Measurements from ENCODE around the gene LITAF. TPM values are rescaled to one million over a fixed set of nuclear protein-coding genes. Genes with fewer than 3 reads are reported as not detected.
"Not testable (repeated sequence)": the region's sequence is repeated elsewhere in the genome, so short reads cannot be mapped to it uniquely, and the experiment has no call there.

The LITAF gene
- total and polyA plus RNA-seq, 7 donors: 5.0 to 60.2 (median 20.7) TPM

DNA sequence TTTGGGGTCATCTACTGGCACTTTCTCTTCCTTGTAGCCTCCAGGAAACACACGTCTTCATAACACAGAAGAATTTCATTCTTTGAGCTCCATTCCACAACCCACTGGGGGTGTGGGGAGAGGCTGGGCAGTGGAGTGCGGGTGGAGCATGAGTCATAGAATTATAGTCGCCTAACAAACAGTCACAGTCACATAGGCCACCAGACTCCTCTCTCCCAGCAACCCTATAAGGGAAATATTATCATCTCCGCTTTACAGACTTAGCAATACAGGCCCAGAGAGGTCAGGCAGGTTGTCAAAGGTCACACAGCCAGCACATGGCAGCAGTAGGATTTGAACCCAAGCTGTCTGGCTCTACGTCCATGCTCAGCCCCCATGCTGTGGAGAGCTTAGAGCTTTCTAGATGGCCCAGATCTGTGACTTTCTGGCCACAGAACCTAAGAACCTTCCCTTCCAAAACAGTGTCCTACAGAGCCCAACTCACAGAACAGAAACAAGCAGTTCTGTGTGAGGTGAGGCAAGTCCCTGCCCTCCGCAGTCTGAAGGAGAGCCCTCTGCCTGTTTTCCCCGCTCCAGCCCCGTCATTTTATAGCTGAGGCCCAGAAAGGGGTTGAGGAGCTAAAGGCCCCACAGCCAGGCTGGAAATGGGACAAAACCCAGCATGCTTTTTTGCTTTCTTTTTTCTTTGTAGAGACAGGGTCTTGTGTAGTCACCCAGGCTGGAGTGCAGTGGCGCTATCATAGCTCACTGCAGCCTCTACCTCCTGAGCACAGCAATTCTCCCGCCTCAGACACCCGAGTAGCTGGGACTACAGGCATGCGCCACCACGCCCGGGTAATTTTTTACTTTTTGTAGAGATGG, 10.7 kb upstream of the LITAF start:
- peak in 1 of 2 donors; percentile 37 for DNase-seq
- Histone ChIP-seq H3K9me3 (no peaks in the 10 kb centered on the region), H3K27ac (no peak overlapping the region), H3K27me3 (ENCODE audit: insufficient read depth in 3 of 3, low read length in 2 of 3) (no peaks in the 10 kb centered on the region), H3K4me3 (no peak overlapping the region), H3K36me3 (ENCODE audit: insufficient read depth in 1 of 2, low read depth in 1 of 2) (no peaks in the 10 kb centered on the region), H3K4me1 (no peaks in the 10 kb centered on the region)
- peak in 3 of 4 donors; percentile 12 to 42 (median 28) for ATAC-seq
- 79 to 87% (median 83%) methylated on average over 14 of the region's 14 CpGs for WGBS, 3 donors
- intact Hi-C loops (cut with DNase I): no loop called here
- no peak for TF ChIP-seq CTCF (IDR thresholded peaks at IDR 0.05)

DNA sequence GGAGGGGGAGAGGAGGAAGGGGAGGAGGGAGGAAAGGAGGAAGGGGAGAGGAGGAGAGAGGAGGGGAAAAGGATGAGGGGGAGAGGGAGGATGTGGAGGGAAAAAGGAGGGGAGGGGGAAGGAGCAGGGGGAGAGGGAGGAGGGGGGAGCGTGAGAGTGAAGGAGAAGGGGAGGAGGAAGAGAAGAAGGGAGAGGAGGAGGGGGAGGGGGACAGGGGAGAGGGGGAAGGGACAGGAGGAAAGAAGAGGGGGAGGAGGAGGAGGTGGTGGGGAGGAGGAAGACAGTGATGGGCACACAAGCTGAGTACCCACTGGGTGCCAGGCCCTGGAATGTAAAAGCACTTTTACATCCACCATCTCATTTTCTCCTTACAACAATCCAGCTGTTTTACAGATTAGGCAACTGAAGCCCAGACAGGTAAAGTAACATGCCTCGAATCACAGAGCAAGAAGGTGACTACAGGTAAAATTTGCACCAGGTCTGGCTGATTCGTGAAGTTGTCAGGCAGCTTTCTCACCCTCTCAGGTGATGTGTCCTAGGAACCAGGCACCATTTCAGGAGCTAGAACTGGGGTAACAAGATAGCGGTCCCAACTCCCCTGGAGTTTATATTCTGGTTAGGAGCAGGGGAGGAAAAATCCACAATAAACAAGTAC, 10.0 kb upstream of the LITAF start:
- Histone ChIP-seq H3K9me3 (no peaks in the 10 kb centered on the region), H3K27ac (no peak overlapping the region), H3K36me3 (ENCODE audit: insufficient read depth in 1 of 2, low read depth in 1 of 2) (no peaks in the 10 kb centered on the region), H3K27me3 (ENCODE audit: insufficient read depth in 3 of 3, low read length in 2 of 3) (no peaks in the 10 kb centered on the region), H3K4me3 (no peak overlapping the region), H3K4me1 (no peaks in the 10 kb centered on the region)
- ATAC-seq: no peak
- TF ChIP-seq CTCF (IDR thresholded peaks at IDR 0.05): no peak
- intact Hi-C loops (cut with DNase I): no loop called here
- WGBS, 3 donors: 80 to 95% (median 90%) methylated on average over 3 to 4 of the region's 4 CpGs
- no peak for DNase-seq

DNA sequence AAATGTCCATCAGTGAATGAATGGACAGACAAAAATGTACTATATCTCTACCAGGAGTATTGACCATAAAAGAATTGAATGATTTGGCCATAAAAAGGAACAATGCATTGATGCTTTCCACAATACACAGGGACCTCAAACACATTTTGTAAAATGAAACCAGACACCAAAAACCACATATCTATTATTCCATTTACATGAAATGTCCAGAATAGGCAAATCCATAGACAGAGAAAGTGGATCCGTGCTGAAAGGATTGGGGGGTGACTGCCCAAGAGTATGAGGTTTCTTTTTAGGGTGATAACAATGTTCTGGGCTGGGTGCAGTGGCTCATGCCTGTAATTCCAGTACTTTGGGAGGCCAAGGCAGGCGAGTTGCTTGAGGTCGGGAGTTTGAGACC, 6.9 kb upstream of the LITAF start:
- H3K4me1 ChIP-seq: no peaks in the 10 kb centered on the region
- WGBS, 3 donors: 61 to 85% (median 84%) methylated on average over 3 of the region's 3 CpGs

DNA sequence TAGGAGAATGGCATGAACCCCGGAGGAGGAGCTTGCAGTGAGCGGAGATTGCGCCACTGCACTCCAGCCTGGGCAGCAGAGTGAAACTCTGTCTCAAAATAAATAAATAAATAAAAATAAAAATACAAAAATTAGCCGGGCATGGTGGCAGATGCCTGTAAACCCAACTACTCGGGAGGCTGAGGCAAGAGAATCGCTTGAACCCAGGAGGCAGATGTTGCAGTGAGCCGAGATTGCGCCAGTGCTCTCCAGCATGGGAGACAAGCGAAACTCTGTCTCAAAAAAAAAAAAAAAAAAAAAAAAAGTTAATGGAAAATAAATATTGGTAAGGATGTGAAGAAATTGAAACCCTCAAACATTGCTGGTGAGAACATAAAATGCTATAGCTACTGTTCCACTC, 6.4 kb upstream of the LITAF start:
- intact Hi-C loops (cut with DNase I); H3K27ac ChIP-seq; H3K36me3 ChIP-seq (ENCODE audit: insufficient read depth in 1 of 2, low read depth in 1 of 2); H3K9me3 ChIP-seq; H3K4me1 ChIP-seq; H3K4me3 ChIP-seq; ATAC-seq; H3K27me3 ChIP-seq (ENCODE audit: insufficient read depth in 3 of 3, low read length in 2 of 3): not testable (repeated sequence)
- 85 to 97% (median 95%) methylated on average over 9 of the region's 9 CpGs for WGBS, 3 donors
- peak in 1 of 2 donors; percentile 24 for DNase-seq

More for the DNA sequence above, 6.9 kb upstream of the LITAF start:
- TF ChIP-seq CTCF (IDR thresholded peaks at IDR 0.05): no peak
- Histone ChIP-seq H3K4me3 (no peak overlapping the region), H3K9me3 (no peaks in the 10 kb centered on the region), H3K27me3 (ENCODE audit: insufficient read depth in 3 of 3, low read length in 2 of 3) (no peaks in the 10 kb centered on the region), H3K36me3 (ENCODE audit: insufficient read depth in 1 of 2, low read depth in 1 of 2) (no peaks in the 10 kb centered on the region), H3K27ac (no peak overlapping the region)
- ATAC-seq (no peak), DNase-seq (no peak)
- intact Hi-C loops (cut with DNase I): no loop called here

DNA sequence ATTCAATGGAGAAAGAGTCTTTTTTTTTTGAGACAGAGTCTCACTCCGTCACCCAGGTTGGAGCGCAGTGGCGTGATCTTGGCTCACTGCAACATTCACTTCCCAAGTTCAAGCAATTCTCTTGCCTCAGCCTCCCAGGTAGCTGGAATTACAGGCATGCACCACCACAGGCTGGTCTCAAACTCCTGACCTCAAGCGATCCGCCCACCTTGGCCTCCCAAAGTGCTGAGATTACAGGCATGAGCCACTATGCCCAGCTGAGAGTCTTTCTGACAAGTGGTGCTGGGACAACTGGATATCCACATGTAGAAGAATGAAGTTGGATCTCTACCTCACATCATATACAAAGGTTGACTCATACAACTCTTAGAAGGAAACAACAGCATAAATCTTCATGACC, 4.9 kb upstream of the LITAF start:
- WGBS, 3 donors: 85 to 95% (median 86%) methylated on average over 5 of the region's 5 CpGs
- H3K9me3 ChIP-seq; ATAC-seq; DNase-seq; intact Hi-C loops (cut with DNase I); H3K27me3 ChIP-seq (ENCODE audit: insufficient read depth in 3 of 3, low read length in 2 of 3); H3K4me3 ChIP-seq; H3K4me1 ChIP-seq; H3K36me3 ChIP-seq (ENCODE audit: insufficient read depth in 1 of 2, low read depth in 1 of 2); H3K27ac ChIP-seq: not testable (repeated sequence)

All from psoas muscle (tissue), 8 donors.